CD14-positive monocyte (primary cell): ENCODE data around the gene UVSSA. TPM values are rescaled to one million over a fixed set of nuclear protein-coding genes. Genes with fewer than 3 reads are reported as not detected.

Experiments used
- DNase-seq, 3 donors: peaks; one replicate each; pipeline ENCODE4 v3.0.0-alpha.2; 2011 to 2022
- H2AFZ ChIP-seq: 2 replicates; pipeline ENCODE4 v1.6.0; 2012; ENCODE audit warnings: mild to moderate bottlenecking, low read depth, low read length, inconsistent platforms; ENCODE audit not compliant: insufficient read depth, poor library complexity, severe bottlenecking
- H3K27ac ChIP-seq, 2 donors: 1 replicate in 1 of 2; 2 replicates in 1 of 2; pipeline ENCODE4 v1.5.1; 2012 to 2013; ENCODE audit warnings: low read length in 2 of 2, control low read depth in 1 of 2, inconsistent platforms in 1 of 2, low read depth in 1 of 2, mild to moderate bottlenecking in 1 of 2
- H3K27me3 ChIP-seq, 2 donors: one replicate each; pipeline versions ENCODE4 v1.6.0 to v1.6.1; 2011 to 2013; ENCODE audit warnings: low read length in 2 of 2; ENCODE audit not compliant: control insufficient read depth in 2 of 2, insufficient read depth in 2 of 2
- H3K36me3 ChIP-seq, 2 donors: replicated peaks in 1 of 2; 1 replicate in 1 of 2; 2 replicates in 1 of 2; pipeline versions ENCODE4 v1.5.1 to v1.6.1; 2012 to 2013; ENCODE audit warnings: low read length in 2 of 2, control low read depth in 1 of 2, inconsistent platforms in 1 of 2, mild to moderate bottlenecking in 1 of 2; ENCODE audit not compliant: insufficient read depth in 2 of 2, control insufficient read depth in 1 of 2
- H3K4me1 ChIP-seq, 2 donors: 1 replicate in 1 of 2; 2 replicates in 1 of 2; pipeline versions ENCODE4 v1.5.1 to v1.6.1; 2012 to 2013; ENCODE audit warnings: low read length in 2 of 2, control low read depth in 1 of 2, inconsistent platforms in 1 of 2, mild to moderate bottlenecking in 1 of 2, moderate library complexity in 1 of 2; ENCODE audit not compliant: insufficient read depth in 2 of 2, control insufficient read depth in 1 of 2
- H3K4me2 ChIP-seq: replicated peaks from 2 replicates; pipeline ENCODE3; 2012; ENCODE audit warnings: low read length, moderate library complexity, mild to moderate bottlenecking; ENCODE audit not compliant: poor library complexity, severe bottlenecking; ENCODE audit errors: extremely low read depth
- H3K4me3 ChIP-seq, 3 experiments: fragments of 200-600 bp in 1 of 3; sonication (generic) in 1 of 3; replicated peaks in 1 of 3; 1 replicate in 2 of 3; 2 replicates in 1 of 3; pipeline ENCODE4 v1.5.1; 2011 to 2013; ENCODE audit warnings: low read length in 3 of 3, mild to moderate bottlenecking in 3 of 3, control low read depth in 2 of 3, low read depth in 2 of 3, inconsistent platforms in 1 of 3, moderate library complexity in 1 of 3
- H3K79me2 ChIP-seq: 2 replicates; pipeline ENCODE4 v1.6.0; 2012; ENCODE audit warnings: mild to moderate bottlenecking, control low read depth, inconsistent platforms, low read length, moderate library complexity; ENCODE audit not compliant: insufficient read depth
- H3K9ac ChIP-seq: 2 replicates; pipeline ENCODE4 v1.6.0; 2017; ENCODE audit warnings: low read length, mild to moderate bottlenecking; ENCODE audit not compliant: insufficient read depth, poor library complexity, severe bottlenecking
- H3K9me3 ChIP-seq, 2 donors: replicated peaks in 1 of 2; 1 replicate in 1 of 2; 2 replicates in 1 of 2; pipeline versions ENCODE4 v1.5.1 to v1.6.1; 2012 to 2013; ENCODE audit warnings: low read length in 2 of 2, control low read depth in 1 of 2; ENCODE audit not compliant: control insufficient read depth in 1 of 2, insufficient read depth in 1 of 2
- H4K20me1 ChIP-seq: 2 replicates; pipeline ENCODE4 v1.6.0; 2012; ENCODE audit warnings: mild to moderate bottlenecking, low read length, control low read depth, moderate library complexity; ENCODE audit not compliant: insufficient read depth
- H3K27ac Mint-ChIP-seq, 7 donors: one replicate each; pipeline ENCODE4 v1.8.0; 2020; ENCODE audit warnings: mild to moderate bottlenecking in 7 of 7, mixed read lengths in 7 of 7, moderate library complexity in 6 of 7, inconsistent platforms in 2 of 7
- H3K27me3 Mint-ChIP-seq, 3 donors: one replicate each; pipeline ENCODE4 v1.8.0; 2021 to 2022; ENCODE audit warnings: low read depth in 3 of 3, mild to moderate bottlenecking in 3 of 3, mixed read lengths in 3 of 3, moderate library complexity in 3 of 3, inconsistent platforms in 1 of 3
- H3K36me3 Mint-ChIP-seq, 2 donors: one replicate each; pipeline ENCODE4 v1.8.0; 2020; ENCODE audit warnings: mixed read lengths in 2 of 2, inconsistent platforms in 1 of 2, mild to moderate bottlenecking in 1 of 2
- H3K4me1 Mint-ChIP-seq: one replicate; pipeline ENCODE4 v1.8.0; 2020; ENCODE audit warnings: mild to moderate bottlenecking, mixed read lengths
- H3K4me3 Mint-ChIP-seq, 2 donors: one replicate each; pipeline ENCODE4 v1.8.0; 2020; ENCODE audit warnings: mild to moderate bottlenecking in 2 of 2, mixed read lengths in 2 of 2, moderate library complexity in 1 of 2
- H3K9me3 Mint-ChIP-seq, 7 donors: one replicate each; pipeline ENCODE4 v1.8.0; 2020 to 2022; ENCODE audit warnings: mixed read lengths in 7 of 7, mild to moderate bottlenecking in 6 of 7, moderate library complexity in 6 of 7, inconsistent platforms in 2 of 7
- CTCF ChIP-seq: fragments of 200-600 bp; IDR thresholded peaks from one replicate; pipeline ENCODE4 v1.8.0; 2022; ENCODE audit warnings: antibody characterized with exemption, mild to moderate bottlenecking
- WGBS: methylation state at CpG from one replicate; pipeline ENCODE4 v1.1.5; 2013; ENCODE audit warnings: missing lambda C conversion rate; ENCODE audit not compliant: insufficient coverage; 5-methylcytosine and 5-hydroxymethylcytosine counted together
- intact Hi-C, 2 donors: fragments of 100-400 bp; cut with micrococcal nuclease; formaldehyde crosslinking; loops; one replicate each; pipeline versions ENCODE4 v1.15.0 to v1.15.1; 2023
- polyA plus RNA-seq, 3 donors: library from polyadenylated mRNA; depleted of rRNA in 1 of 3; unstranded in 2 of 3; stranded (reverse) in 1 of 3; fragments of 300-500 nt in 2 of 3; fragments of >200 nt in 1 of 3; fragmentation: Illumina TruSeq in 2 of 3; gene quantifications; 1 replicate in 2 of 3; 2 replicates in 1 of 3; pipeline ENCODE4 v1.2.3, GENCODE V29; 2012 to 2021

UVSSA gene
- polyA plus RNA-seq, 3 donors = 2.6 to 54.0 (median 4.8) TPM

GRCh38 chr4:1352567-1352900, 5.5 kb downstream of the UVSSA start:
- H3K36me3 Mint-ChIP-seq = peaks cover 36 to 76% of the 10 kb centered on the region in 2 donors
- WGBS = 92% methylated on average over 12 of the region's 12 CpGs
- no peaks in the 10 kb centered on the region for H3K9me3 ChIP-seq
- H3K27ac Mint-ChIP-seq = no peak overlapping the region
- H3K36me3 ChIP-seq = peaks cover 54 to 62% of the 10 kb centered on the region in 2 donors
- TF ChIP-seq CTCF = no peak
- peaks cover 20% of the 10 kb centered on the region for H3K4me1 Mint-ChIP-seq
- no peaks in the 10 kb centered on the region for H4K20me1 ChIP-seq
- no peak for DNase-seq
- no peak overlapping the region for H3K9ac ChIP-seq
- no peak overlapping the region for H3K4me3 Mint-ChIP-seq
- H3K4me3 ChIP-seq = no peak overlapping the region
- no peak overlapping the region for H2AFZ ChIP-seq
- H3K27ac ChIP-seq = no peak overlapping the region
- peaks cover 0 to 1% (median 0%) of the 10 kb centered on the region in 7 donors for H3K9me3 Mint-ChIP-seq
- H3K4me2 ChIP-seq = no peak overlapping the region
- H3K27me3 Mint-ChIP-seq = peaks cover 0 to 2% (median 0%) of the 10 kb centered on the region in 3 donors
- intact Hi-C loops = no loop called here
- peaks cover 13 to 14% of the 10 kb centered on the region in 2 donors for H3K4me1 ChIP-seq
- H3K79me2 ChIP-seq = peaks cover 22% of the 10 kb centered on the region
- H3K27me3 ChIP-seq = no peaks in the 10 kb centered on the region

- no peak for TF ChIP-seq CTCF
- H3K4me1 Mint-ChIP-seq = peaks cover 11% of the 10 kb centered on the region
- Histone ChIP-seq H3K36me3 (peaks cover 61 to 71% of the 10 kb centered on the region in 2 donors), H3K9ac (no peak overlapping the region), H4K20me1 (no peaks in the 10 kb centered on the region), H3K4me3 (no peak overlapping the region), H3K4me2 (no peak overlapping the region), H3K27me3 (no peaks in the 10 kb centered on the region), H3K4me1 (peaks cover 4 to 5% of the 10 kb centered on the region in 2 donors), H3K79me2 (peaks cover 19% of the 10 kb centered on the region), H3K9me3 (no peaks in the 10 kb centered on the region), H3K27ac (no peak overlapping the region), H2AFZ (no peak overlapping the region)
- intact Hi-C loops = no loop called here
- 95% methylated on average over 23 of the region's 30 CpGs for WGBS
- no peak overlapping the region for H3K27ac Mint-ChIP-seq
- H3K36me3 Mint-ChIP-seq = peaks cover 41 to 82% of the 10 kb centered on the region in 2 donors
- DNase-seq = no peak
- H3K9me3 Mint-ChIP-seq = no peaks in the 10 kb centered on the region
- H3K4me3 Mint-ChIP-seq = no peak overlapping the region
- H3K27me3 Mint-ChIP-seq = peaks cover 0 to 2% (median 0%) of the 10 kb centered on the region in 3 donors
These were observed 6.4 kb downstream of the UVSSA start for GRCh38 chr4:1353186-1354055.
